Liver (tissue), 9 donors: ENCODE data around the gene MED20. TPM values are rescaled to one million over a fixed set of nuclear protein-coding genes. Genes with fewer than 3 reads are reported as not detected.

Source experiments
- DNase-seq: peaks from one replicate; pipeline ENCODE4 v3.0.0-alpha.2; 2017; ENCODE audit warnings: low spot score
- H3K27ac ChIP-seq, 2 donors: one replicate each; pipeline ENCODE4 v1.7.0; 2013; ENCODE audit warnings: inconsistent platforms in 2 of 2, low read length in 2 of 2, control low read depth in 1 of 2, low read depth in 1 of 2, mild to moderate bottlenecking in 1 of 2
- H3K27me3 ChIP-seq, 4 donors: one replicate each; pipeline versions ENCODE4 v1.6.1 to v1.7.0; 2013; ENCODE audit warnings: low read length in 3 of 4, inconsistent platforms in 1 of 4, mild to moderate bottlenecking in 1 of 4, moderate library complexity in 1 of 4; ENCODE audit not compliant: control insufficient read depth in 4 of 4, insufficient read depth in 4 of 4
- H3K36me3 ChIP-seq, 4 donors: one replicate each; pipeline versions ENCODE4 v1.6.1 to v1.7.0; 2013; ENCODE audit warnings: low read length in 3 of 4, mild to moderate bottlenecking in 3 of 4, low read depth in 1 of 4, moderate library complexity in 1 of 4; ENCODE audit not compliant: control insufficient read depth in 4 of 4, insufficient read depth in 3 of 4
- H3K4me1 ChIP-seq, 4 donors: one replicate each; pipeline versions ENCODE4 v1.6.1 to v1.7.0; 2013; ENCODE audit warnings: low read length in 3 of 4, mild to moderate bottlenecking in 3 of 4, moderate library complexity in 1 of 4; ENCODE audit not compliant: control insufficient read depth in 4 of 4, insufficient read depth in 4 of 4
- H3K4me3 ChIP-seq, 3 donors: one replicate each; pipeline versions ENCODE4 v1.6.1 to v1.7.0; 2013; ENCODE audit warnings: low read length in 3 of 3, control low read depth in 1 of 3, low read depth in 1 of 3, mild to moderate bottlenecking in 1 of 3
- H3K9ac ChIP-seq, 2 donors: one replicate each; pipeline ENCODE4 v1.7.0; 2013; ENCODE audit warnings: low read length in 2 of 2, mild to moderate bottlenecking in 2 of 2, moderate library complexity in 2 of 2, control low read depth in 1 of 2, low read depth in 1 of 2
- H3K9me3 ChIP-seq, 4 donors: one replicate each; pipeline versions ENCODE4 v1.6.1 to v1.7.0; 2013; ENCODE audit warnings: low read length in 3 of 4; ENCODE audit not compliant: control insufficient read depth in 4 of 4
- EGR1 ChIP-seq, 2 donors: IDR thresholded peaks; 2 replicates each; pipeline ENCODE4 v1.6.1; 2016 to 2018; ENCODE audit warnings: antibody characterized with exemption in 2 of 2, low read depth in 2 of 2
- FOXA1 ChIP-seq: IDR thresholded peaks from 2 replicates; pipeline ENCODE4 v1.6.1; 2016; ENCODE audit warnings: antibody characterized with exemption
- FOXA2 ChIP-seq: IDR thresholded peaks from 2 replicates; pipeline ENCODE4 v1.6.1; 2016; ENCODE audit warnings: antibody characterized with exemption
- GABPA ChIP-seq, 2 donors: IDR thresholded peaks in 1 of 2; conservative IDR thresholded peaks in 1 of 2; 2 replicates each; pipeline ENCODE4 v1.6.1; 2016; ENCODE audit warnings: antibody characterized with exemption in 2 of 2, mild to moderate bottlenecking in 1 of 2, moderate library complexity in 1 of 2
- HNF4G ChIP-seq: IDR thresholded peaks from 2 replicates; pipeline ENCODE4 v1.6.1; 2016; ENCODE audit warnings: antibody characterized with exemption
- JUND ChIP-seq, 2 donors: IDR thresholded peaks; 2 replicates each; pipeline ENCODE4 v1.6.1; 2016; ENCODE audit warnings: antibody characterized with exemption in 2 of 2
- RAD21 ChIP-seq, 2 donors: IDR thresholded peaks; 2 replicates each; pipeline ENCODE4 v1.6.1; 2016; ENCODE audit warnings: antibody characterized with exemption in 2 of 2, mild to moderate bottlenecking in 2 of 2
- YY1 ChIP-seq: IDR thresholded peaks from 2 replicates; pipeline ENCODE4 v1.6.1; 2016; ENCODE audit warnings: antibody characterized with exemption, mild to moderate bottlenecking
- WGBS: extraction: QIAGEN DNeasy Blood & Tissue Kit; methylation state at CpG from one replicate; pipeline ENCODE4 v1.1.7; 2013; 5-methylcytosine and 5-hydroxymethylcytosine counted together
- polyA plus RNA-seq, 2 donors: library from polyadenylated mRNA; stranded (reverse) in 1 of 2; unstranded in 1 of 2; fragments of 200-250 nt in 1 of 2; fragments of >200 nt in 1 of 2; fragmentation: Nextera tagmentation in 1 of 2; extraction: Ambion mirVana in 1 of 2; gene quantifications; one replicate each; pipeline versions ENCODE4 v1.2.1 to v1.2.3, GENCODE V29; 2013 to 2015
- total RNA-seq, 2 donors: library from RNA; depleted of rRNA; stranded (reverse); fragments of >200 nt; gene quantifications; one replicate each; pipeline ENCODE4 v1.2.3, GENCODE V29; 2014
- TF ChIP-seq, protein P1 (sequence below): IDR thresholded peaks from 2 replicates; pipeline ENCODE4 v1.6.1; 2016; ENCODE audit warnings: antibody characterized with exemption, mild to moderate bottlenecking
- TF ChIP-seq, protein P2 (sequence below): IDR thresholded peaks from 2 replicates; pipeline ENCODE4 v1.6.1; 2016; ENCODE audit warnings: antibody characterized with exemption
- TF ChIP-seq, protein P3 (sequence below): IDR thresholded peaks from 2 replicates; pipeline ENCODE4 v1.6.1; 2016; ENCODE audit warnings: antibody characterized with exemption
- TF ChIP-seq, protein P4 (sequence below): fragments of 150-350 bp; IDR thresholded peaks from 2 replicates; pipeline ENCODE4 v1.5.1; 2017; ENCODE audit warnings: improper control_type of control experiment, low read depth, low read length; ENCODE audit not compliant: missing input control
- donor health status: healthy.
- donor health status: healthy.
- donor health status: healthy.
- donor health status: healthy.
- donor health status: healthy.

The MED20 gene
- total and polyA plus RNA-seq, 4 donors = 3.5 to 11.9 (median 8.6) TPM

DNA sequence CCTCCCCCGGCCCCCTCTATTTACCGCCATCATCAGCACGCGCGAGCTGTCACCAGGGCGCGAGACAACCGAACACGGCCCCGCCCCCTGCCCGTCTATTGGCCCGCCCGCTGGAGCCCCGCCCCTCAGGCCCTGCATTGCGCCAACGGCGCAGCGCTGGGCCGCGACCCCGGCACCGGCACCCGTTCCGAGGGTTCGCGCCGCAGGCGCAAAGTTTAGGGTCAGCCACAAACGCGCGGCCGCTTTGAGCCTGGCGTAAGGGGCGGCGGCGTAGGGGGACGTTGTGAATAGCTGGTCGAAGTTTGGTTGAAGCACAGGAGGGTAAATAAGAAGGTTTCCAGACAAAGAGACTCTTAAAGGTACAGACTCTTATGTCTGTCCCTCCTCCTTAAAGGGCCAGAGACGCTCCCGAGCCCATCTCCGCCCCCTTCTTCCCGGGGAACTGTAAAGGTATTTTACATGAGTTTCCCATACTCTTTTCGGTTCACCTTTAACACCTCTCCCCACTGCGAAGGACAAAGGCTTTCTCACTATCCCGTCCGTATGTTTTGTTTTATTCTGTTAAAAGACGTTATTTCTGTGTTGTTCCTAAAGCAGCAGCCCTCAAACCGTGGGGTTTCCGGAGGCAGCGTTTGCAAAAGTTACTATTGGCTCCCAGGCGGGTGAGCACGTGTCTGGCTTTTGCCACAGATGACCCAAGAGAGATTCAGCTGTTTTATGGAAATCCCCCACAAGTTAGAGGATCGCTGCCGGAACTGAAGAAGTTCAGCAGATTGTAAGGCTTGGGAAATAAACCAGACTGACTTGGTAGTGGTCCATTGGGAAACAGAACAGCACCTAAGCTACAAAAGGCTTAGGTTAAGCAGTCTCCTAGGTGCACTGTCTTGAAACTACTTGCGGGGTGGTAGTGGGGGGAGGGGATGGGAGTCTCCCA lies 25.4 kb downstream of the MED20 start, which contains the start of gene USP49 (continued):
- TF ChIP-seq GABPA (IDR thresholded peaks at IDR 0.05 in 1 of 2, conservative IDR thresholded peaks at IDR 0.05 in 1 of 2) = no peak
- TF ChIP-seq YY1 = no peak
- TF ChIP-seq FOXA1 = no peak

DNA sequence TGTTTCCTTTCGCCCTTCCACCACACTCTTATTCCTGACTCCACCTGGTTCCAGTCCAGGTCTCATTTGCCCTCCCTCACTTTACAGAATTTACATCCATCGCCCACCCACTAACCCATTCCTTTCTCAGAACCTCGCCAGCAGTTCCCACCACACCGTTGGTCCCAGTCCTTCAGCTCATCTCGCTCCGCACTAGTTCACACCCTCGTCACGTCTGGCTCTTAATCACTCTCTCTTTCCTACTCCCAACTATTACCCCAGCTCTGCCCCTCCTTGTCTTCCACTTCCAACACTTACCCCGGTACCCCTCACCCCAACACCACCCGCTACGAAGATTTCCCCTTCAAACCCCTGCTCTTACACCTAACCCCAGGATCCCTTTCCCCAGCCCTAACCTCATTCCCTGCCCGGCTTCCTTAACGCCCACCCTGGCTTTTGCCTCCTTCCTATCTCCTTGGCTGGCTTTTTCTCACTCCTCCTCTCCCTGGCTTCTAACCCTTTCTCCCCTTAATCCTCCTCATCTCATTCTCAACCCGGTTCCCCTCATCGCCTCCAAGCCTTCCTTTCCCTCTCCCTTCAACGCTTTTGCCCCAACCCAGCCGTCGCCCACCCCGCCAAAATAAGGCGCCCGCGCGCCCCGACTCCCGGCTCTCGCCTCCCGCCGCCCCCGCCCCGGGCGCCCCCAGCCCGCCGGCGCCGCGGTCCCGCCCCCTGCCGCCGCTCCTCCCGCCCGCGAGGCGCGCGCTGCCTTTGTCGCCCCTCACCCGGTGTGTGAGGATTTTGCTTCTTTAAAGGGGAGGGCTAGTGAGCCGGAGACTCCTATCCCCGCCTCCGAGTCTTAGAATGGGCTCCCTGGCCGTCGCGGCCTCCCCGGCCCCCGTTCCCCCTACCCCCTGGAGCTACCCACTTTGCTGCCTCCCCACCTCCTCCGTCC lies 26.3 kb downstream of the MED20 start:
- WGBS = 3% methylated on average over 56 of the region's 56 CpGs
- H3K9me3 ChIP-seq = no peaks in the 10 kb centered on the region
- peak overlapping the region in 1 of 2 donors; percentile 82 for H3K27ac ChIP-seq
- DNase-seq = no peak
- H3K36me3 ChIP-seq = no peaks in the 10 kb centered on the region
- H3K9ac ChIP-seq = peak overlapping the region in 1 of 2 donors; percentile 69
- no peak for TF ChIP-seq RAD21 (IDR thresholded peaks at IDR 0.05)
- no peak for TF ChIP-seq GABPA (IDR thresholded peaks at IDR 0.05 in 1 of 2, conservative IDR thresholded peaks at IDR 0.05 in 1 of 2)
- no peak for TF ChIP-seq JUND (IDR thresholded peaks at IDR 0.05)
- no peak for TF ChIP-seq EGR1 (IDR thresholded peaks at IDR 0.05; ENCODE audit: low read depth in 2 of 2)
- no peak for TF ChIP-seq FOXA1
- no peak for TF ChIP-seq YY1
- TF ChIP-seq, protein P1, sequence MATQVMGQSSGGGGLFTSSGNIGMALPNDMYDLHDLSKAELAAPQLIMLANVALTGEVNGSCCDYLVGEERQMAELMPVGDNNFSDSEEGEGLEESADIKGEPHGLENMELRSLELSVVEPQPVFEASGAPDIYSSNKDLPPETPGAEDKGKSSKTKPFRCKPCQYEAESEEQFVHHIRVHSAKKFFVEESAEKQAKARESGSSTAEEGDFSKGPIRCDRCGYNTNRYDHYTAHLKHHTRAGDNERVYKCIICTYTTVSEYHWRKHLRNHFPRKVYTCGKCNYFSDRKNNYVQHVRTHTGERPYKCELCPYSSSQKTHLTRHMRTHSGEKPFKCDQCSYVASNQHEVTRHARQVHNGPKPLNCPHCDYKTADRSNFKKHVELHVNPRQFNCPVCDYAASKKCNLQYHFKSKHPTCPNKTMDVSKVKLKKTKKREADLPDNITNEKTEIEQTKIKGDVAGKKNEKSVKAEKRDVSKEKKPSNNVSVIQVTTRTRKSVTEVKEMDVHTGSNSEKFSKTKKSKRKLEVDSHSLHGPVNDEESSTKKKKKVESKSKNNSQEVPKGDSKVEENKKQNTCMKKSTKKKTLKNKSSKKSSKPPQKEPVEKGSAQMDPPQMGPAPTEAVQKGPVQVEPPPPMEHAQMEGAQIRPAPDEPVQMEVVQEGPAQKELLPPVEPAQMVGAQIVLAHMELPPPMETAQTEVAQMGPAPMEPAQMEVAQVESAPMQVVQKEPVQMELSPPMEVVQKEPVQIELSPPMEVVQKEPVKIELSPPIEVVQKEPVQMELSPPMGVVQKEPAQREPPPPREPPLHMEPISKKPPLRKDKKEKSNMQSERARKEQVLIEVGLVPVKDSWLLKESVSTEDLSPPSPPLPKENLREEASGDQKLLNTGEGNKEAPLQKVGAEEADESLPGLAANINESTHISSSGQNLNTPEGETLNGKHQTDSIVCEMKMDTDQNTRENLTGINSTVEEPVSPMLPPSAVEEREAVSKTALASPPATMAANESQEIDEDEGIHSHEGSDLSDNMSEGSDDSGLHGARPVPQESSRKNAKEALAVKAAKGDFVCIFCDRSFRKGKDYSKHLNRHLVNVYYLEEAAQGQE = no peak
- TF ChIP-seq, protein P2, sequence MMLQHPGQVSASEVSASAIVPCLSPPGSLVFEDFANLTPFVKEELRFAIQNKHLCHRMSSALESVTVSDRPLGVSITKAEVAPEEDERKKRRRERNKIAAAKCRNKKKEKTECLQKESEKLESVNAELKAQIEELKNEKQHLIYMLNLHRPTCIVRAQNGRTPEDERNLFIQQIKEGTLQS = no peak
- no peaks in the 10 kb centered on the region for H3K27me3 ChIP-seq
- H3K4me1 ChIP-seq = peaks cover 0 to 19% (median 6%) of the 10 kb centered on the region in 4 donors
- peak overlapping the region; percentile 61 to 97 (median 77) for H3K4me3 ChIP-seq

DNA sequence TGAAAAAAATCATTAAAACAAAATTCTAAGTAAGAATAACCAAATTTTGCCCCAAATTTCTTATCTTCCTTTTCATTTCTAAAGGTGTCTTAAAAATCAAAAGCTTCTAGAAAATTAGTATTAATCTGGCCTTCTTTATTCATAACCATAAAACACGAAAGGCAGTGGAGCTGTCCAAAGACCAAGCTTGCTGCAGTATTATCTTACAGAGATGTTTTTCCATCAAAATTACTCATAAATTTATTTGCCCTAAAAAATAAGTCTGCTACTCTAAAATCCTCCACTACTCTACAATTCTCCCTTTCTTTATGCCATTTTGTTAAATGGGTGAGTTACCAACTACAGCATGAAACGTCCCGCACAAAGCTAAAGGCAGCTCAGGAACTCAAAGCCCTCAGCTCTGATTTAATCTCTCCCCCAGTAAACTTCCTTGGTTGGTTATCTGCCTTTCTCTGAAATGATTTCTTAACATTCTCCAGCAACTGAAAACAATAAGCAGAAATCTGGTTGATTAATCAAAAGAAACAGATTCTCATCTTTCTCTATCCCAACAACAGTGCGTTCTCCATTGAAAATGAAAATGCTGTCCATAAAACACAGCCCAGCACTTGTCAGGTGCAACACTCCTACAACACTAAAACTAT lies 27.9 kb downstream of the MED20 start:
- no peak overlapping the region for H3K27ac ChIP-seq
- H3K4me1 ChIP-seq = peaks cover 0 to 19% (median 6%) of the 10 kb centered on the region in 4 donors
- no peaks in the 10 kb centered on the region for H3K9me3 ChIP-seq
- 84% methylated on average over 4 of the region's 4 CpGs for WGBS
- DNase-seq = no peak
- no peak overlapping the region for H3K9ac ChIP-seq
- no peaks in the 10 kb centered on the region for H3K36me3 ChIP-seq
- no peak overlapping the region for H3K4me3 ChIP-seq
- no peak for TF ChIP-seq HNF4G
- TF ChIP-seq JUND (IDR thresholded peaks at IDR 0.05) = no peak
- TF ChIP-seq, protein P3, sequence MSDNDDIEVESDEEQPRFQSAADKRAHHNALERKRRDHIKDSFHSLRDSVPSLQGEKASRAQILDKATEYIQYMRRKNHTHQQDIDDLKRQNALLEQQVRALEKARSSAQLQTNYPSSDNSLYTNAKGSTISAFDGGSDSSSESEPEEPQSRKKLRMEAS = no peak
- TF ChIP-seq, protein P4, sequence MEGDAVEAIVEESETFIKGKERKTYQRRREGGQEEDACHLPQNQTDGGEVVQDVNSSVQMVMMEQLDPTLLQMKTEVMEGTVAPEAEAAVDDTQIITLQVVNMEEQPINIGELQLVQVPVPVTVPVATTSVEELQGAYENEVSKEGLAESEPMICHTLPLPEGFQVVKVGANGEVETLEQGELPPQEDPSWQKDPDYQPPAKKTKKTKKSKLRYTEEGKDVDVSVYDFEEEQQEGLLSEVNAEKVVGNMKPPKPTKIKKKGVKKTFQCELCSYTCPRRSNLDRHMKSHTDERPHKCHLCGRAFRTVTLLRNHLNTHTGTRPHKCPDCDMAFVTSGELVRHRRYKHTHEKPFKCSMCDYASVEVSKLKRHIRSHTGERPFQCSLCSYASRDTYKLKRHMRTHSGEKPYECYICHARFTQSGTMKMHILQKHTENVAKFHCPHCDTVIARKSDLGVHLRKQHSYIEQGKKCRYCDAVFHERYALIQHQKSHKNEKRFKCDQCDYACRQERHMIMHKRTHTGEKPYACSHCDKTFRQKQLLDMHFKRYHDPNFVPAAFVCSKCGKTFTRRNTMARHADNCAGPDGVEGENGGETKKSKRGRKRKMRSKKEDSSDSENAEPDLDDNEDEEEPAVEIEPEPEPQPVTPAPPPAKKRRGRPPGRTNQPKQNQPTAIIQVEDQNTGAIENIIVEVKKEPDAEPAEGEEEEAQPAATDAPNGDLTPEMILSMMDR = no peak
- no peak for TF ChIP-seq FOXA2
- TF ChIP-seq YY1 = no peak
- TF ChIP-seq EGR1 (IDR thresholded peaks at IDR 0.05; ENCODE audit: low read depth in 2 of 2) = no peak
- H3K27me3 ChIP-seq = no peaks in the 10 kb centered on the region
